GM04504 (cell line): ENCODE measurements around the gene SPON1.
A peak's percentile ranks its signal among the peaks of the same experiment; 100 is the strongest.

Source experiments
- DNase-seq: peaks from one replicate; pipeline ENCODE4 v3.0.0-alpha.2; 2012; ENCODE audit warnings: low read depth

The SPON1 gene

DNA sequence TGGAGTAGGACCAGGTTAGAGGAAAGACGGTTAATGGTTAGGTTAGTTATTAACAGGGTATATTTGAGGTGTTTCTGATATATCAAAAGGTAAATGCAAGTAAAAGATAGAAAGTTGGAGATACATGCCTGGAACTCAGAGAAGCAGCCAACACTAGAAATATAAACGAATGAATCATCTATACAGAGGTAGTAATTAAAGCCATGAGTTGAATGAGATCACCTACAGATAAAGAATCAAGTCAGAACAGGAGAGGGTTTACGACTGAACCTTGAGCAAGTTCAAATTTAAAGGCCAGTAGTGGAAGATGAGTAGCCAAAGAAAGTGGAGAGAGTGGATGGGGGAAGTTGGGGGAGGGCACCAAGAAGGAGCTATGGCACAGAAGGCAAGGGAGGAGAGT is 73.9 kb downstream of the SPON1 start:
- DNase-seq, result no peak

DNA sequence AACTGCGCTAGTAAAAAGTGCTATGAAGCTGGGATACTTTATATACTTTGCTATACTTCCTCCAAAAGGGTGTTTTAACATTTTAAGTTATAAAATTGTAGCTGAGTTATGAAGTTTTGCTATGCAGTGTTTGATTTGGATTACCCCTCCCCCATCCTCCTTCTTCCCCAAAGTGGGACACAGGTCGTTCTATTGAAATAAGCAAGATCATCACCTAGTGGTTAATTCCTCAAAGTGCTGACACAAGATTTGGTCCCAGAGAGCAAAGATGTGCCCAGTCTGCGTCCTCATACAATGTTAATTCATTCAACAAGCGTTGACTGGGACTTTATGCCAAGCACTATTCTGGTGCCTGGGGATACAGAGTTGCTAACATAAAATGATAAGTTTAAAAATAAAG is 78.5 kb downstream of the SPON1 start:
- no peak for DNase-seq

DNA sequence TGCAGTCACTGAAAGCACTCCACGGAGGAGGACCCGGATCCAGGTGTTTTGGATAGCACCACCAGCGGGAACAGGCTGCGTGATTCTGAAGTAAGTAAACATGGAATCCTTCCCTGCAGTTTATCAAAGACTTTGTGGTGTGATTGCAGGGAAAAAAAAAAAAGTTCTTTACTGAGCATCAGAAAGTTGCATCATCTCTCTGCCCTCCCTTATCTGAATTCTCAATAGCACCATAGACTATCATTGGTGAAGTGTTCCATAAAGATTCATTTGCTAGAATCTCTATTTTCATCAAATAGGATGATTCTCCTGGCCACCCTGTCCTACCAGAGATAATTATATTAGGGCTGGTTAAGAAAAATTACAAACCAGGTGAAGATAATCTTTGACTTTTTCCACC is 79.0 kb downstream of the SPON1 start:
- no peak for DNase-seq

DNA sequence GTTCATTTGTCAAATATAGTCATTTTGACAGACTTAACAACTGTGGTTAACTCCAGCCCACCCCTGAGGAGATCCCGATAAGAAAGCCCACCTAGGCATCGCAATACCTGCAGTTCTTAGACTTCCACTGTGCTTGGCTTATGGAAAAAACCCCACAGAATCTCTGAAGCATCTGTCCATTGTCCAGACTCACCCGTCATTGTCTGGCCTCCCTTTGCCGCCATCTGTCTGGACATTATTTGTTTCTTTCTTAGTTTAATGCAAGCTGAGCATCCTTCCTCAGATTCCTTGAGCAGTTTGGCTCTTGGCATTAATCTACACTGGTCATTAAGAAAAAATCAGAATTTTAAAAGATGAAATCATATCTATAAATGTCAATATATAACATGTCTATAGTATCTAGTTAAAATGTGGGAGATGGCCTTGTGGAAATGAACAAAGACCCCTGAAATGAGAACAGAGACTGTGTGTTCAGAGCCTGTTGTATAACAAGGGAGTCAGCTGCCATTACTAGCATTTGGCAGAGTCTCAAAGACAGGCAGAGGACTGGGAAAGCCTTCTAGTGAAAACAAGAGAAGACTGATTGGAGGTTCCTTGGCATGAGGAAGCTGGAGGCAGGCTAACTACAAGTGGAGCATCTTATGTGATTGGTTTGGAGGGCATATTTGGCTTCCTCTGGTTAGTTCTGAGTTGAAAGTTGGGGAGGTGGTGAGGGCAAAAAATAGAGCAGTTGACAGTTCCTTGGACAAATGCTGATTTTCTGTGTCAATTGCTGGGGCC is 80.4 kb downstream of the SPON1 start:
- DNase-seq, result no peak

DNA sequence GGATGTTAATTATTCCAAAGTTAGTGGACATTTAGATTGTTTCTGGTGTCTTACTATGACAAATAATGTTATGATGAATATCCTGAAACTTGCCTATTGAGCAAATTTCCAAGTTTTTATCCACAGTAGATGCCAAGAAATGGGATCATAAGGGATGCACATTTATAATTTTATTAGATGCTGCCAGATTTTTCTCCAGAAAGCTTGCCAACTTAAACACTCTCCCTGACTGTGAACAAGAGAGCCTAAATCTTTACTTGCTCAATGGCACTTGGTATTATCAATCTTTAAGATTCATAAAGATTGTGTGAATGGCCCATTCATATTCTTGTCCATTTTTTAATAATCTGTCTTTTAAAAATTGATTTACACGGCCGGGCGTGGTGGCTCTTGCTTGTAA is 82.4 kb downstream of the SPON1 start:
- no peak for DNase-seq

DNA sequence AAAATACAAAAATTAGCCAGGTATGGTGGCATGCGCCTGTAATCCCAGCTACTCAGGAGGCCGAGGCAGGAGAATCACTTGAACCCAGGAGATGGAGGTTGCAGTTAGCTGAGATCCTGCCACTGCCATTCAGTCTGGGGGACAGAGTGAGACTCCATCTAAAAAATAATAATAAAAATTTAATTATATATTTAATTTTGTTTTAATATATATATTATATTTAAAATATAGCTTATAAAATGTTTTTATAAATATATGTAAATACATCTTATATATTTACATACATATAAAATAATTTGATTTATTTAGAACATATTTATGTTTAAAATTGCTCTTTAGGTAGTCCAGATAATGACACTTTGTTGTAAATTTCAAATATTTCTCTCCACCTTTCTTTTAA is 82.9 kb downstream of the SPON1 start:
- no peak for DNase-seq

DNA sequence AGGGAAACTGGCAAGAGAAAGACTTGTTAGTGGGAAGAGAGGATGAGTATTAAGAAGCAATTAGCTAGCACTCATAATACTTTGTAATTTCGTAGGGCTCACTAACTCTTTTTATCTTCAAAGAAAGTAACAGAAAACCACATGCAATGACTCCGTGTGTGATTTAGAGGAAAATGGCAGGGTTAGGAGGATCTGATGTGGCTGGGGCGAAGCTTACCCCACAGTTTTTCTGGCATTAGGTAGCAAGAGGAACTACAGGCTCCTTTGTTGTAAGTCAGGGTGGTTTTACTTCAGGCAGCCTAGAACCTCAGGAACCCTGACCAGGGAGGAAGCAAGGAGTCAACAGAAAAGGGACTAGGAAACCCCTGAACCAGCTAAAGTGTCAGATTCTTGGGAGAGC is 89.7 kb downstream of the SPON1 start:
- no peak for DNase-seq

DNA sequence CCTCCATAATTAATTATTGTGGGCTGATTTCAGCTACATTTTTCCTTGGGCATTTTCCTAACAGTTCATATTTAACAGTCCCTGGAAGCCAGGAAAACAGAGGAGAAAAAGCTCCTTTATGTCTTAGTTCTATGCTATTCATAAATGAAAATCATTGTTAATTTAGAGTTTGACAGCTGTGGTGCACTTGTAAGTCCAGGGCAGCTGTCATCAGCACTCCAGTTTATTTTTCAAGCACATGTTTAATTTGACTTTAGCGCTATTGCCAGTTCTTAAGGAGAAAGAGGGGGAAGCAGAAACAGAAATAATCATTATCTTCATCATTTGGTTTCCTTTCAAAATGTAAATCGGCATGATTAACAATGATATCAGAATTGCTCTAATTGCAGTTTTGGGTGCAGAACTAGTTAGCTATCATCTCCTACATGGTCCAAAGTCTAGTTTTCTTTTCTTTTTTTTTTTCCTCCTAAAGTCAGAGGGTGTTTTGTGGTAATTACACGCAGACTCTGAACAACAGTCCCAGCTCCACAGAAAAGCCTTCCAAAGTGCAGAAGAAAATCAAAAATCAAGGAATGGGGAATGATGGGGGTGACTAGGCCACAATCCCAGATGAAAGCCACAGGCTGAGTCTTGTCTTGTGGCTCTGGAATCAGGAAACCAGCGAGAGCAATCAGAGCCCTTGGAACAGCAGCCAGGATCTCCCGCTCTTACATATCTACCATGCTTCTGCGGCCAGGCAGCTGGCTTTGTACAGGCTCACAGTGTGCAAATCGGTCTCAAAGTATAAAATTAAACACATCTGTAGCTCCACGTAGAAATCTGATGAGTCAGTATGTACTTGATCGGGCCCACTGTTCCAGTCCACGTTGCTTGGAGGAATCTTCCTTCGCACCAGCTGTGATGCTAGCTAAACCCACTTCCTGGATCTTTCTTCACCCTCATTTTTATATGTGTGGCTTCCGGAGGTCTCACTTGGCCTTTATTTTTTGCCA is 91.9 kb downstream of the SPON1 start:
- peak; percentile 47 for DNase-seq

DNA sequence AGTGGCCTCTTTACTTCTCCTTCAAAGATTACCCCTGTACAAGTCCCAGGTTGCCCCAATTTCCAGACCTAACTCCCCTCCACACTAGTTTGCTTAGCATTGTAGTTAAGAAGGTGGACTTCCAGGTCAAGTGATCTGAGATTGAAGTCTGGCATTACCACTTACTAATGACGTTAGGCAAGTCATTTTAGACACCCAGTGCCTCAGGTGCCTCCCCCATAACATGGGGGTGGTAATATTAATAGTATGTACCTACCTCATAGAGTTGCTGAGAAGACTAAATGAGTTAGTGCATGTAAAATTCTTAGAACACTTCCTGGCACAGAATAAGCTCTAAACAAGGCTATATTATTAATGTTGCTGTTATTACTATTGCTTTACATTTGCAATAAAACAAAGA is 93.4 kb downstream of the SPON1 start:
- no peak for DNase-seq

DNA sequence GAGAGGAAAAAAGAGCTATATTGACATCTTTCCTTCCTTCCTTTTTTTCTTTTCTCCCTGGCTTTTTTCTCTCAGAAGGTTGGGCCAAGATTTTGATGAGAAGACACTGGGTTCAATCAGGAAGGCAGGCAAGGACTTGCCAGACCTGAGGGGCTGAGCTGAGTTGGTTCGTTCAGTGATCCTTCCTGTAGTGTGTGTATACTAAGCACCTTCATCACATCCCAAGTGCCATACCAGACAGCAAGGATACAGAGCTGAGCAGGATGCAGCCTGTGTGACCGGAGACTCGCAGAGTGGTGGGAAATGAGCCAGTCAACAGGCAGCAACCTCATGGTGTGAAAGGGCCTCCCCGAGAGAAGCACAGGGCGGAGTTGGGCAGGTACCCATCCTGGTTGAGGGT is 95.5 kb downstream of the SPON1 start:
- DNase-seq, result no peak

DNA sequence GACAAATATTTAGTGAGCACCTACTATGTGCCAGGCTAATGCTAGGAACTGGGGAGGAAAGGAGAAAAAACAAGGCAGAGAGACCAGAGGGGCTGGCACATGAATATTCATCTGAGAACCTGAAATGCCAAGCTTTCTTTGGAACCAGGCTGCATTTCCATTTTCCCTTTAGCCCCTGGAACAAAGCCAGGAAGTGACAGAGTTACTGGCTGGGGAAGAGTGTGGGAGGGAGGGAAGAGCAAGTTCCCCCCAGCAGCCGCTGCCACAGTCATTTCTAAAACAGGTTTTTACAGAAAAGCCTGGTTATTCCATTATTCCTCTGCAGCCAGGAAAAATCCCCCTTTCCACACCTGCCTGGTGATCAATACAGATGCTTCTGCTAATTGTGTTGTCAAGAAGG is 97.0 kb downstream of the SPON1 start:
- DNase-seq, result no peak

DNA sequence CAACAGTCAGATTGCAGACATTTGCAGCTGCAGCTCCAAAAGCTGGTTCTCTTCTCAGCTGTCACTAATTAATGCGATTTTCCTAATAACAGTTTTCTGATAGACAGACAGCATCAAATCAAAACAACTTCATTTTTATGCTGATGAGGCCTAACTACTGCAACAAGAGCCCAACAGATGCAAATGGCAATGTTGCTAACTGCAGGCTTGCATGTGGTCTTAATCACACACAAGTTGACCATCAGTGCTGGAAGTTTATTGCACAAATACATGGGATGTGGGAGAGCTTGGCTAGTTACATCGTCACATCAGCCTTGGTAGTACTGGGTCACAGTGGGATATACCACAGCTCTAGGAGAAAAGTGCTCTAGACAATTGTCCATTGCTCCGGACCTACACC is 99.2 kb downstream of the SPON1 start:
- DNase-seq, result no peak

DNA sequence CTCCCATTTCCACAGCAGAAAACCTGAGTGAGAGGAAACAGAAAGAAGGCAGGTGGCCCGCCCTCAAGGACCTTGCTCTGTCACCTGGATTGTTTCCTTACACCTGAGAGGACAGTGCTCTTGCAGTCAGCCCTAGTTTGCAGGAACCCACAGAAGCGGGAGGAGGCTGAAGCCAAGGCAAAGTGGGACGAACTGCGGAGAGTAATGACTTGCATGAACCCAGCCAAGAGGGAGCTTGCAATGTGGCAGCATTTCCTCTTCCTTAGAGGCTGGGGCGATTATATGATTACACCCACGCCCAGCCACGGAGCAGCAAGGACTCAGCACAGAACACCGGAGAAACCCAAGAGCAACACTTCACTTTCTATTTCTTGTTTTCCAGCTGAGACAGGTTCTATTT is 102.6 kb downstream of the SPON1 start:
- no peak for DNase-seq

DNA sequence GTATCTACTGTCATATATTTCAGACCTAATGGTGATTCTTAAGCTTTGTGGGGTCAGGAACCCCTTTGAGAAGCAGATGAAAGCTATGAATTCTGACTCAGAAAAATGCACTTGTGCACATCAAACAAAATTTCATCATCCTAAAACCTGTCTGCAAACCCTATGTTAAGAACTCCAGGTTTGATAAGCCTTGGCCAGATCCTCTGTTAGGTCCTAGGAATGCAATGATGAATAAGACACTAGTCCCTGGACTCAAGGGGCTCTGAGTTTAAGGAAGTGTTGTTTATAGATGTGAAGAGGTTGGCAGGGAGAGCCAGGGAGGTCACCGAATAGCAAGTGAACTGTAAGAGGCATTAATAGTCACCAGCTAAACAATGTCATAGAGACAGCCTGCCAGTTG is 103.2 kb downstream of the SPON1 start:
- DNase-seq, result no peak

DNA sequence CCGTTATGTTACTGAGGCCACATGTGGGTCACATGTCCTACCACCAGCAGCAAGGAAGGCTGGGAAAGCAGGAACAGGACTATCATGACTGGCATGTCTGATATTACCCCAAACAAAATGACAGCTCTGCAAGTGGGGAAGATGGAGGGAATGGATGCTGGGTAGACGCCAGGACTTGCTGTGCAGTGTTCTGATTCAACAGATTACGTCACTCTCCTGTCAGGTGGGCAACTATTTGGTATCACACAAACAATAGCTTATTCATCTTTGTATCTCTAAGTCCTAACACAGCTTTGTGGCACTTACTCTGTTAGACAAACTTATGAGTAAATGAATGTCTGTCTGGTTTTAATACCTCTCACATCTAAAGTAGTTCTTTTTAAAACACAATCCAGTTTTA is 105.2 kb downstream of the SPON1 start:
- DNase-seq, result no peak

DNA sequence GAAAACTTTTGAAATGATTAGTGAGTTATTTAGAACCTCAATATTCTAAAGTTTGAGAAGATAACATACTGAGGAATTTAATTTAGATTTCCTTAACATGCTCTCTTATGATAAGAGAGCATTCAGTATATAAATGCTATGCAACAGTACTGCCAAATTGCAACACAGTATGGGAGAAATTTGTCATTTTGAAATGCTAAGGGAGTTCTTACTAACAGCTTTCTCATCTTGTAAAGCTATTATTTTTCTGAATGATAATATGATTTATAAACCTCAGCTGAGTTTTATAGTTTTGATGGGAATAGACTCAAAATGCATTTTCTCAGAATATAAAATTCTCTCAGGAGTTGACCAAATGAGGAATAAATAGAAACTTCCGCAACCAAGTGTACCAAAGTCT is 108.4 kb downstream of the SPON1 start:
- no peak for DNase-seq

DNA sequence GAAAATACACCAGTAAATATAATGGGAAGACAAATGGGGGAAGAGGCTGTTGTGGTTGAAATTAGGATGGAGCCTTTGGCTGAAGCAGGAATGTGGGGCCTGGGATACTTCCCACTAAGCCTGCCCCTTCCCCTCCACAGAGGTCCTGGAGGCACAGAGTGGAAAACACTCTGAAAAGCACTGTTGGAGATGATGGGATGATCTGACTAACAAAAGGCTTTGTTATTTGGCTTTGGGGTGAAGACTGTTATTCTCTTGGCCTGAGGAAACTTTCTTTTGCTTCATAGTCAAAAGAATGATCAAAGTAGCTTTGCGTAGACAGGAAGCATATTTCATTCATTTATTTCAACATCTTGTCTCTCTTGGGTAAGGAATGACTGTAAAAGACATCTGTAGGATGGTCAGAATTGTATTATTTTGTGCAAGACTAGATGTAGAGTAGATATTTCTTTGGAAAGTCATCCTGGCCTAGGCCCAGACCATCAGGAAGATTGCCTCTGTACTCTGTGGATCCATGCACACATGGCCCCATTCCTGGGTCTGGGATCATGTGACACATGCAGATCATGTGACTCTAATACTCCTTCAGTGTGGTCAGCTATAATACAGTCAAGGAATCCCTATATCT is 111.4 kb downstream of the SPON1 start:
- peak; percentile 24 for DNase-seq

DNA sequence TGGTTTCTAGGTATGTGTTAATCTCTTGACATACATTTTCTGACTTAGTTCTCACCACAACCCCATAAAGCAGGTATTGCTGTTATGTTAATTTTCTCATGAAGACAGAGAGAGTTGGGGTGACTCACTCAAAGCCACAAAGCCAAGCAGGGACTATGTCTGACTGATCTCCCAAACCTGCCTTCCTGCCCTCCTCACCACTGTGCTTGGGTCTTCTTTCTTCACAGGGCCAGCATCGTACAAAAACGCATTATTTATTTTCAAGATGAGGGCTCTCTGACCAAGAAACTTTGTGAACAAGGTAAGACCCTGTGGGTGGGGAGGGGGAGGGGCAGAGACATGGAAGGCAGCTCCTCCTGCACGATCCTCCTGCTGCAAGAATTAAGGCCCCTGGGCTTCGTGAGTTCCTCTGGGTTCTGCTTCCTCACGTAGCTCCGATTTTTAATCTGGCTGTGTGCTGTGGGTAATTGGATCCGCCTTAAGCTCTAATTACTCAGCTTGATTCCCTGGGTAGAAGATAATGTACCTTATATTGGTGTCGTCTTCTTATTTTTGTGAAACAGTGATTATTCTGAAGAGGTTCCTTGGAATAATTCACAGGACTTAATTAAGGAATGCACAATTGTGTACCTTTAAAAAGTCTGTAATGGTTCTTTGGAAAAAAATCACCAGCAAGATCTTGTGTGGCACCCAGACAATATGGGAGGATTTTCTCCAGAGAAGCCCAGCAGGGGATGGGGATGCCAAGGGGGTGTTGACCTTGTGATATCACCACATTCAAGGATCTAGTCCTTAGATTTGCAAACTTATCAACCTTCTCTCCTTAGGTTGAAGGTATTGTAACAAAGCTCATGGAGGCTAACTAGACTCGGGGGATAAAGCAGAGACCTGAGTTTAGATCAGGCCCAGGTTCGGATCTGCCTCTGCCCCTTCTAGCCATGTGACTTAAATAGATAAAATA is 112.9 kb downstream of the SPON1 start:
- DNase-seq, result no peak

DNA sequence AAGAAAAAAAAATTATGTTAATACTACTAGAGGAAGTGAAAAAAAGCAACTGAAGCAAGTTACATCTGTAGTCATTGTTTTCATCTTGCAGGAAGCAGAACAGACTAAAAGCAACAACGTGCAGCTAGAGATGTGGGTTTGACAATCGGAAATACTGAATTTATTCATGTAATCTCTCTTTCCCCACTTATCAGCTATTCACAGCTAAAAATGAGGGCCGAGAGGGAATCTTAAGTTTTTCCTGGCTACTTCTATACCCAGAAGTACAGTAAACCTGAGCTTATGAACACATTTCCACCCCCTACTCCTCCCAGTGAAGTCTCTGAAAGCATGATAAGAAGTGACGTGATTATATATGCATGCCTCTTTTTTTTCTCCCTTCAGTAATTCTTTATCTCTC is 116.5 kb downstream of the SPON1 start:
- DNase-seq, result no peak

DNA sequence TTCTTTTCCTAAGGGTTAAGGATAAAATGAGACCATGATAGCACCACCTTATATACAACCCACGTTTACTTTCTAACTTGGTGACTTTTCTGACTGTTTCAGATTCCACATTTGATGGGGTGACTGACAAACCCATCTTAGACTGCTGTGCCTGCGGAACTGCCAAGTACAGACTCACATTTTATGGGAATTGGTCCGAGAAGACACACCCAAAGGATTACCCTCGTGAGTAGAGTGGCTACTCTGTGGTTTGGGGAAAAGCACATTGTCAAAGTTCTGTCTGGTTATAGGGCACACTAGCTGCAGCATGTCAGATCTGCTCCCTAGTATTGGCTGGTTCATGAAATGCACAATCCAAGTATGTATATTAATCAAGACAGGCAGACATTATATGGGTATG is 117.3 kb downstream of the SPON1 start:
- DNase-seq, result no peak

DNA sequence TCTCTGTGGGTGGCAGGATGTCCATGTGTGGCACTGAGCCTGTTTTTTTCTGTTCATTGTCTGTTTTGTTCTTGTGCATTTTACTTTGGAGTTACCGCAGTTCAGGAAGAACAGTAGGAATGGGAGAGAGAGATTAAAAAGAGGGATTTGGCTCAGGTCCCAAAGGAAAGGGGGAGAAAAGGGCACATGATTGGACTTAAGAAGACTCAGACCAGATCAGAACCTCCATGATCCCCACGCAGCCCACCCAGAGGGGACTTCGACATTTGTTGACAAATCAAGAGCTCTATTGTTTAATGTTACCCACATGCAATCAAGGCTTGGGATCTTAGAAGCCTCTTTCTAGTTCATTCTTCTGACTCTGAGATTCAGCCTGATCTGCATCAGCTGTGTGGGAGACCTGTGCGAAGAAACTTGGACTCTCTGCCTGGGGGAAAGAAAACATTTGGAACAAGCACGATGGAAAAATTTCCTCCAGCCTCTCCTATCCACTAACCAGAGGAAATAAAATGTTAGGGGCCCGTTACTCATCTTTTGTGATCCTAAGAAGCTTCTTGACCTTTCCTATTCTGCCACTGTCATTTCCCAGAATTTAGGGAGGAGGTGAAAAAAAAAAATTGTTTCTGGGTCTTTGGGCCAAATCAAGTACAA is 119.2 kb downstream of the SPON1 start:
- no peak for DNase-seq
